ENCODE results near the gene CRYGS.

Gene CRYGS

DNA sequence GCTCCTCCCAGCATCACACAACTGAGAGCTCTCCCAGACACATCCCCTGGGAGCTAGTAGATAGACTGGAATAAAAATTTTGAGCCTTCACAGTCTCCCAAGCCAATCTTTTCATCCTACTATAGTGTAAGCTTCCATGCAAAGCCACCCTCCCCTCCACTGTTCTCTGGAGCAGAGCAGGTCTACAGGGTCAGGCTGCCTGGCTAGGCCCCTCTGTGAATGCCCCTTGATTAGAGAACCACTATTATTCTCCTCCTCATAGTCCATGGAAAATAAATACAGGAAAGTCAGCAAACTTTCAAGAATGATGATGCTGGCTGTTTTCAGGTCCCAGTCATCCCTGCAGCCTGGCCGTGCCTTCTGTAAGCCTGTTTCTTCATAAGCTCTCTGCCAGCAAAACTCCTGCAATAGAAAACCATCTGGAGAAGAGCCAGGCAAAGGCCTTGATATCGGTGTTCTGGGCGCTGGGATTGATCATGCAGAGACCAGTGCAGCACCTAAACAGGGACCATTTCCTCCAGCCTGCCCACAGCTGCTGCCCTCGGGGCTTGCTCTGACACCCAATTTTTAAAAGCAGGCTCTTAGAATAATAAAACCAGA, 51.7 kb downstream of the CRYGS start:
- POLR2A ChIA-PET, result no interaction called here
- no peak for TF ChIP-seq CTCF (IDR thresholded peaks at IDR 0.05; ENCODE audit: control extremely low read depth, extremely low read depth, low read depth, missing control alignments)
- CTCF ChIA-PET, result interaction anchor here (1.1 to 1.8 kb wide), 8 partner anchors 10 to 510 kb away, joined by 3 to 7 read pairs (median 4); no protein-coding TSS in a partner anchor

GRCh38 chr3:186489507-186489906, 54.7 kb downstream of the CRYGS start:
- POLR2A ChIA-PET, result no interaction called here
- DNase-seq (ENCODE audit: extremely low spot score), result no peak
- no peak for TF ChIP-seq CTCF (IDR thresholded peaks at IDR 0.05; ENCODE audit: control extremely low read depth, extremely low read depth, low read depth, missing control alignments)
- CTCF ChIA-PET, result interaction anchor here (0.7 to 2.1 kb wide), 5 partner anchors 9 to 233 kb away, joined by 3 to 6 read pairs (median 3); no protein-coding TSS in a partner anchor

More for the DNA sequence above, 51.7 kb downstream of the CRYGS start:
- no peak for DNase-seq (ENCODE audit: extremely low spot score)

Data from GM10248 (cell line).